GM12864 (cell line): ENCODE data around the gene SPX.

Source experiments
- DNase-seq: peaks from one replicate; pipeline ENCODE4 v3.0.0-alpha.2; 2011; ENCODE audit warnings: low read depth
- H3K4me3 ChIP-seq: 2 replicates; pipeline ENCODE4 v1.5.1; 2011; ENCODE audit warnings: mild to moderate bottlenecking, low read depth, low read length, control low read depth
- CTCF ChIP-seq: IDR thresholded peaks from 2 replicates; pipeline ENCODE4 v1.5.1; 2011; ENCODE audit warnings: low read depth, mild to moderate bottlenecking, moderate library complexity, low read length, control low read depth, inconsistent platforms; ENCODE audit errors: missing control alignments

Gene SPX

GRCh38 chr12:21518451-21518850, 7.6 kb upstream of the SPX start:
- no peak for DNase-seq
- TF ChIP-seq CTCF: no peak
- no peak overlapping the region for H3K4me3 ChIP-seq

- no peak overlapping the region for H3K4me3 ChIP-seq
- no peak for TF ChIP-seq CTCF
- DNase-seq: no peak
Measured at GRCh38 chr12:21521541-21521940, 4.6 kb upstream of the SPX start.

GRCh38 chr12:21523148-21523547, 2.9 kb upstream of the SPX start:
- no peak overlapping the region for H3K4me3 ChIP-seq
- no peak for DNase-seq
- TF ChIP-seq CTCF: no peak

- no peak for DNase-seq
- no peak for TF ChIP-seq CTCF
- no peak overlapping the region for H3K4me3 ChIP-seq
Measured at GRCh38 chr12:21526721-21527345, 737 bp downstream of the SPX start.

GRCh38 chr12:21527451-21528180, 1.5 kb downstream of the SPX start:
- peak overlapping the region; percentile 54 for H3K4me3 ChIP-seq
- peak; percentile 39 for DNase-seq

GRCh38 chr12:21528953-21529352, 2.9 kb downstream of the SPX start:
- no peak for TF ChIP-seq CTCF
- DNase-seq: no peak

More at GRCh38 chr12:21527451-21528180, 1.5 kb downstream of the SPX start:
- no peak for TF ChIP-seq CTCF

GRCh38 chr12:21529456-21529855, 3.4 kb downstream of the SPX start:
- DNase-seq: no peak
- TF ChIP-seq CTCF: no peak

More at GRCh38 chr12:21528953-21529352, 2.9 kb downstream of the SPX start:
- no peak overlapping the region for H3K4me3 ChIP-seq

More at GRCh38 chr12:21529456-21529855, 3.4 kb downstream of the SPX start:
- H3K4me3 ChIP-seq: no peak overlapping the region
